B cell (primary cell): Measurements from ENCODE around the gene SUSD2. TPM values are rescaled to one million over a fixed set of nuclear protein-coding genes. Genes with fewer than 3 reads are reported as not detected.

ENCODE experiments used
- ATAC-seq: fragments of 200-7000 bp; cut with Tn5 transposase; one replicate; pipeline ENCODE4 v1.10.0; 2021; ENCODE audit warnings: low read depth, mild to moderate bottlenecking, moderate number of reproducible peaks, moderate library complexity
- CTCF ChIA-PET: fragments of 350-600 bp; sonication (Branson Sonifier 250); formaldehyde crosslinking; loops from one replicate; lab custom pipeline; 2021; ENCODE audit warnings: antibody characterized with exemption, inconsistent platforms; lab: Charles Lee
- POLR2A ChIA-PET: fragments of 350-600 bp; sonication (Branson Sonifier 250); formaldehyde crosslinking; loops from one replicate; lab custom pipeline; 2021; ENCODE audit warnings: antibody characterized with exemption; lab: Charles Lee
- DNase-seq: peaks from one replicate; pipeline ENCODE4 v3.0.0; 2013
- H2AFZ ChIP-seq: 2 replicates; pipeline ENCODE4 v1.6.1; 2012; ENCODE audit warnings: mild to moderate bottlenecking, low read depth, low read length; ENCODE audit not compliant: insufficient read depth, poor library complexity, severe bottlenecking
- H3K27ac ChIP-seq, 2 donors: 1 replicate in 1 of 2; 2 replicates in 1 of 2; pipeline ENCODE4 v1.5.1; 2012 to 2013; ENCODE audit warnings: low read length in 2 of 2, mild to moderate bottlenecking in 2 of 2, moderate library complexity in 1 of 2
- H3K27me3 ChIP-seq, 4 experiments: fragments of 200-600 bp in 1 of 4; sonication (generic) in 1 of 4; replicated peaks in 1 of 4; 1 replicate in 2 of 4; 2 replicates in 2 of 4; pipeline versions ENCODE4 v1.6.1 to v1.7.0; 2013 to 2016; ENCODE audit warnings: low read length in 3 of 4, mild to moderate bottlenecking in 2 of 4, mixed read lengths in 1 of 4, moderate library complexity in 1 of 4; ENCODE audit not compliant: insufficient read depth in 4 of 4, control insufficient read depth in 3 of 4; ENCODE audit errors: control extremely low read depth in 1 of 4
- H3K36me3 ChIP-seq, 2 experiments: replicated peaks in 1 of 2; 1 replicate in 1 of 2; 2 replicates in 1 of 2; pipeline versions ENCODE4 v1.6.1 to v1.7.1; 2013; ENCODE audit warnings: low read length in 1 of 2; ENCODE audit not compliant: insufficient read depth in 2 of 2, control insufficient read depth in 1 of 2; ENCODE audit errors: control extremely low read depth in 1 of 2, extremely low read depth in 1 of 2
- H3K4me1 ChIP-seq, 2 donors: fragments of 200-600 bp in 1 of 2; sonication (generic) in 1 of 2; 1 replicate in 1 of 2; 2 replicates in 1 of 2; pipeline versions ENCODE4 v1.5.1 to v1.6.1; 2013 to 2017; ENCODE audit warnings: low read length in 2 of 2; ENCODE audit not compliant: control insufficient read depth in 2 of 2, insufficient read depth in 2 of 2
- H3K4me2 ChIP-seq: replicated peaks from 2 replicates; pipeline ENCODE3; 2012; ENCODE audit warnings: mild to moderate bottlenecking, low read depth, low read length; ENCODE audit not compliant: poor library complexity, severe bottlenecking
- H3K4me3 ChIP-seq, 5 experiments: fragments of 200-600 bp in 1 of 5; sonication (generic) in 1 of 5; 1 replicate in 3 of 5; 2 replicates in 2 of 5; pipeline versions ENCODE4 v1.5.1 to v1.7.0; 2011 to 2016; ENCODE audit warnings: low read length in 4 of 5, mild to moderate bottlenecking in 4 of 5, low read depth in 2 of 5, control low read depth in 1 of 5, moderate library complexity in 1 of 5; ENCODE audit not compliant: insufficient read depth in 1 of 5; ENCODE audit errors: control extremely low read depth in 1 of 5, extremely low read depth in 1 of 5
- H3K79me2 ChIP-seq: fragments of 200-600 bp; sonication (generic); one replicate; pipeline ENCODE4 v1.6.0; 2016; ENCODE audit warnings: low read length; ENCODE audit not compliant: control insufficient read depth, insufficient read depth
- H3K9ac ChIP-seq: fragments of 200-600 bp; sonication (generic); 2 replicates; pipeline ENCODE4 v1.6.1; 2017; ENCODE audit warnings: mild to moderate bottlenecking, low read length, moderate library complexity
- H3K9me3 ChIP-seq, 3 donors: one replicate each; pipeline versions ENCODE4 v1.6.1 to v1.7.1; 2013; ENCODE audit warnings: low read length in 2 of 3; ENCODE audit not compliant: control insufficient read depth in 2 of 3, insufficient read depth in 1 of 3; ENCODE audit errors: control extremely low read depth in 1 of 3
- H4K20me1 ChIP-seq: 2 replicates; pipeline ENCODE4 v1.6.0; 2012; ENCODE audit warnings: mild to moderate bottlenecking, low read length; ENCODE audit not compliant: insufficient read depth, control insufficient read depth, poor library complexity, severe bottlenecking
- H3K27ac Mint-ChIP-seq: one replicate; pipeline ENCODE4 v1.8.0; 2021; ENCODE audit warnings: mixed read lengths
- H3K27me3 Mint-ChIP-seq: one replicate; pipeline ENCODE4 v1.8.0; 2021; ENCODE audit warnings: mixed read lengths
- H3K4me1 Mint-ChIP-seq: one replicate; pipeline ENCODE4 v1.8.0; 2021; ENCODE audit warnings: mixed read lengths
- H3K4me3 Mint-ChIP-seq: one replicate; pipeline ENCODE4 v1.8.0; 2021; ENCODE audit warnings: mixed read lengths
- H3K9me3 Mint-ChIP-seq: one replicate; pipeline ENCODE4 v1.8.0; 2022; ENCODE audit warnings: mixed read lengths; ENCODE audit not compliant: insufficient read depth
- EZH2 ChIP-seq: IDR thresholded peaks from 2 replicates; pipeline ENCODE4 v1.6.1; 2012; ENCODE audit warnings: borderline replicate concordance, low read depth, mild to moderate bottlenecking, moderate library complexity, low read length; ENCODE audit not compliant: insufficient read depth, poor library complexity, severe bottlenecking
- WGBS: methylation state at CpG from one replicate; pipeline ENCODE4 v1.1.5; 2013; ENCODE audit warnings: missing lambda C conversion rate; ENCODE audit not compliant: insufficient coverage; 5-methylcytosine and 5-hydroxymethylcytosine counted together
- intact Hi-C: fragments of 100-400 bp; cut with micrococcal nuclease; formaldehyde crosslinking; loops from one replicate; pipeline ENCODE4 v1.10.0; 2022
- polyA plus RNA-seq: library from polyadenylated mRNA; depleted of rRNA; stranded (reverse); fragments of >200 nt; gene quantifications from 2 replicates; pipeline ENCODE4 v1.2.3, GENCODE V29; 2012
- total RNA-seq, 2 donors: library from RNA; stranded (reverse); fragments of 120-200 nt in 1 of 2; gene quantifications; 1 replicate in 1 of 2; 2 replicates in 1 of 2; pipeline versions ENCODE4 v1.2.3 to v1.2.4, GENCODE V29; 2013 to 2022
- TF ChIP-seq, protein P1 (sequence below): fragments of 200-600 bp; IDR thresholded peaks from one replicate; pipeline ENCODE4 v1.8.0; 2022; ENCODE audit warnings: antibody characterized with exemption, mild to moderate bottlenecking

SUSD2 gene
- total and polyA plus RNA-seq, 2 donors (not counting 1 experiment from before 2014, with no cell fraction given), result 0.30 to 0.48 TPM

DNA sequence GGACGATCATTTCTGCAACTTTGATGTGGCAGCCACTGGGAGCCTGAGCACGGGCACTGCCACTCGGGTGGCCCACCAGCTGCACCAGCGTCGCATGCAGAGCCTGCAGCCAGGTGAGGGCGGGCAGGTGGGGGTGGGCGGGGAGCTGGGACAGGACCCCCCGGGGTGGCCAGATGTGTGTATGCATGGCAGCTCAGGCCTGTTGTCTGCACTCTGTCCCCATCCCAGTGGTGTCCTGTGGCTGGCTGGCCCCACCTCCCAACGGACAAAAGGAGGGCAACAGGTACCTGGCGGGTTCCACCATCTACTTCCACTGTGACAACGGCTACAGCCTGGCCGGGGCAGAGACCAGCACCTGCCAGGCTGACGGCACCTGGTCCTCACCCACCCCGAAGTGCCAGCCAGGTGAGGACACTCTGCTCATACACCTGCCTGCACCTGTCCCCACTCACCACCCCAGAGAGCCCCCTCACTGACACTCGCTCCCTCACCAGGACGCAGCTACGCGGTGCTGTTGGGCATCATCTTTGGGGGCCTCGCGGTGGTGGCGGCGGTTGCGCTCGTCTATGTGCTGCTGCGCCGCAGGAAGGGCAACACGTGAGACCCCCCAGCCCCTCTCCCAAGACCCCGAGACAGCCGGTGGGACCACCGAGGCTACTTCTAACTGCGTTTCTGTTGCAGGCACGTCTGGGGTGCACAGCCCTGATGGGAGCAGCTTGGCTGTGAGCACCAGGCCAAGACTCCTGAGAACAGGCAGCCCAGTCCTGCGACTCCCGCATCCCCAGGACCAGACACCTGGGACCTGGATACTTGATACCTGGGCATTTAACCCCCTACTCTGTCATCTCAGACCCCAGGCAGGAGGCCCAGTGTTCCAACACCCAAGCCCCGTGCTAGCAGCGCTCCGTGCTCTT, 6.7 kb downstream of the SUSD2 start:
- CTCF ChIA-PET, result no interaction called here

More for the DNA sequence above, 6.7 kb downstream of the SUSD2 start:
- Histone ChIP-seq H4K20me1 (no peaks in the 10 kb centered on the region), H3K79me2 (no peaks in the 10 kb centered on the region), H2AFZ (no peak overlapping the region), H3K9me3 (no peaks in the 10 kb centered on the region), H3K27me3 (no peaks in the 10 kb centered on the region), H3K9ac (no peak overlapping the region), H3K27ac (no peak overlapping the region), H3K4me1 (peaks cover 4 to 16% of the 10 kb centered on the region in 2 donors), H3K4me2 (no peak overlapping the region), H3K4me3 (no peak overlapping the region), H3K36me3 (no peaks in the 10 kb centered on the region)
- no peak overlapping the region for H3K27ac Mint-ChIP-seq
- H3K4me1 Mint-ChIP-seq, result peaks cover 6% of the 10 kb centered on the region
- POLR2A ChIA-PET, result no interaction called here
- TF ChIP-seq, protein P1, sequence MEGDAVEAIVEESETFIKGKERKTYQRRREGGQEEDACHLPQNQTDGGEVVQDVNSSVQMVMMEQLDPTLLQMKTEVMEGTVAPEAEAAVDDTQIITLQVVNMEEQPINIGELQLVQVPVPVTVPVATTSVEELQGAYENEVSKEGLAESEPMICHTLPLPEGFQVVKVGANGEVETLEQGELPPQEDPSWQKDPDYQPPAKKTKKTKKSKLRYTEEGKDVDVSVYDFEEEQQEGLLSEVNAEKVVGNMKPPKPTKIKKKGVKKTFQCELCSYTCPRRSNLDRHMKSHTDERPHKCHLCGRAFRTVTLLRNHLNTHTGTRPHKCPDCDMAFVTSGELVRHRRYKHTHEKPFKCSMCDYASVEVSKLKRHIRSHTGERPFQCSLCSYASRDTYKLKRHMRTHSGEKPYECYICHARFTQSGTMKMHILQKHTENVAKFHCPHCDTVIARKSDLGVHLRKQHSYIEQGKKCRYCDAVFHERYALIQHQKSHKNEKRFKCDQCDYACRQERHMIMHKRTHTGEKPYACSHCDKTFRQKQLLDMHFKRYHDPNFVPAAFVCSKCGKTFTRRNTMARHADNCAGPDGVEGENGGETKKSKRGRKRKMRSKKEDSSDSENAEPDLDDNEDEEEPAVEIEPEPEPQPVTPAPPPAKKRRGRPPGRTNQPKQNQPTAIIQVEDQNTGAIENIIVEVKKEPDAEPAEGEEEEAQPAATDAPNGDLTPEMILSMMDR, result no peak
- TF ChIP-seq EZH2, result no peak
- DNase-seq (no peak), ATAC-seq (no peak)
- no peaks in the 10 kb centered on the region for H3K27me3 Mint-ChIP-seq
- no peaks in the 10 kb centered on the region for H3K9me3 Mint-ChIP-seq
- intact Hi-C loops, result loop anchor here (10.0 kb wide), 1 partner anchor 57 kb away; the partner anchor contains the start of gene GGT5
- no peak overlapping the region for H3K4me3 Mint-ChIP-seq
- WGBS, result 94% methylated on average over 37 of the region's 37 CpGs
